Measurements from ENCODE around the gene SOCS7. TPM values are rescaled to one million over a fixed set of nuclear protein-coding genes. Genes with fewer than 3 reads are reported as not detected.
A peak's percentile ranks its signal among the peaks of the same experiment; 100 is the strongest.

The SOCS7 gene
- total RNA-seq, 1 experiment from 2014 or later, result 22.5 TPM

GRCh38 chr17:38449364-38449763, 97.7 kb downstream of the SOCS7 start:
- in situ Hi-C loops (cut with HindIII; ENCODE audit: low pct_unique_long_range_greater_than_20kb, low sequenced_read_pairs), result no loop called here
- peak; percentile 52 for DNase-seq (ENCODE audit: low read depth)

GRCh38 chr17:38450557-38451029, 98.9 kb downstream of the SOCS7 start:
- in situ Hi-C loops (cut with HindIII; ENCODE audit: low pct_unique_long_range_greater_than_20kb, low sequenced_read_pairs), result no loop called here
- DNase-seq (ENCODE audit: low read depth), result no peak

- peak; percentile 75 for DNase-seq (ENCODE audit: low read depth)
- in situ Hi-C loops (cut with HindIII; ENCODE audit: low pct_unique_long_range_greater_than_20kb, low sequenced_read_pairs), result no loop called here
Measured at GRCh38 chr17:38451030-38451839, 99.6 kb downstream of the SOCS7 start.

GRCh38 chr17:38451840-38452529, 100.3 kb downstream of the SOCS7 start:
- DNase-seq (ENCODE audit: low read depth), result no peak
- in situ Hi-C loops (cut with HindIII; ENCODE audit: low pct_unique_long_range_greater_than_20kb, low sequenced_read_pairs), result no loop called here

GRCh38 chr17:38452719-38453118, 101.1 kb downstream of the SOCS7 start:
- in situ Hi-C loops (cut with HindIII; ENCODE audit: low pct_unique_long_range_greater_than_20kb, low sequenced_read_pairs), result no loop called here
- no peak for DNase-seq (ENCODE audit: low read depth)

- DNase-seq (ENCODE audit: low read depth), result no peak
- in situ Hi-C loops (cut with HindIII; ENCODE audit: low pct_unique_long_range_greater_than_20kb, low sequenced_read_pairs), result no loop called here
Measured at GRCh38 chr17:38453951-38454421, 102.3 kb downstream of the SOCS7 start.

GRCh38 chr17:38454532-38454931, 102.9 kb downstream of the SOCS7 start:
- in situ Hi-C loops (cut with HindIII; ENCODE audit: low pct_unique_long_range_greater_than_20kb, low sequenced_read_pairs), result no loop called here
- DNase-seq (ENCODE audit: low read depth), result peak; percentile 67

Other genes starting within 250 kb of the SOCS7 start
- not detected in 2 replicates for gene TBC1D3E, start 223.9 kb upstream of the SOCS7 start, total RNA-seq (2014; rRNA removed; shearing (Covaris generic); ENCODE audit: low replicate concordance)
- gene TBC1D3, start 159.3 kb upstream of the SOCS7 start, total RNA-seq (2014; rRNA removed; shearing (Covaris generic); ENCODE audit: low replicate concordance), result not detected in 2 replicates
- gene MRPL45, start 54.7 kb upstream of the SOCS7 start, total RNA-seq (2014; rRNA removed; shearing (Covaris generic); ENCODE audit: low replicate concordance), result 61.5 and 90.7 TPM in 2 replicates
- gene GPR179, start 7.9 kb upstream of the SOCS7 start, total RNA-seq (2014; rRNA removed; shearing (Covaris generic); ENCODE audit: low replicate concordance), result 0.07 TPM in 1 of 2 replicates, not detected in the other
- 1.4 and 2.3 TPM in 2 replicates for gene ARHGAP23, start 76.6 kb downstream of the SOCS7 start, total RNA-seq (2014; rRNA removed; shearing (Covaris generic); ENCODE audit: low replicate concordance)